Measurements from ENCODE around the gene GRAP2. TPM values are rescaled to one million over a fixed set of nuclear protein-coding genes. Genes with fewer than 3 reads are reported as not detected.

GRAP2 gene
- total RNA-seq, 1 experiment from 2014 or later = 0.42 TPM

GRCh38 chr22:39947220-39948216 is 46.6 kb downstream of the GRAP2 start:
- DNase-seq (ENCODE audit: low read depth, low spot score) = no peak
- no TSS peak for BruUV-seq (replicated peaks)
- no peak for TF ChIP-seq TCF7L2 (IDR thresholded peaks at IDR 0.05; ENCODE audit: borderline replicate concordance, extremely low read depth, insufficient read depth, insufficient read length)
- no peak for TF ChIP-seq REST (IDR thresholded peaks at IDR 0.05; ENCODE audit: low read depth)
- TF ChIP-seq, protein P1, sequence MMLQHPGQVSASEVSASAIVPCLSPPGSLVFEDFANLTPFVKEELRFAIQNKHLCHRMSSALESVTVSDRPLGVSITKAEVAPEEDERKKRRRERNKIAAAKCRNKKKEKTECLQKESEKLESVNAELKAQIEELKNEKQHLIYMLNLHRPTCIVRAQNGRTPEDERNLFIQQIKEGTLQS (IDR thresholded peaks at IDR 0.05) = no peak
- no peak for TF ChIP-seq ZNF274 (IDR thresholded peaks at IDR 0.05; ENCODE audit: low read depth, low read length)
- no peak for TF ChIP-seq SP1 (IDR thresholded peaks at IDR 0.05; ENCODE audit: low read depth)
- TF ChIP-seq ZFX (IDR thresholded peaks at IDR 0.05) = no peak
- TF ChIP-seq JUND (IDR thresholded peaks at IDR 0.05) = no peak
- Histone ChIP-seq H3K4me1 (ENCODE audit: control insufficient read depth in 1 of 2, insufficient read depth in 2 of 2, low read length in 2 of 2) (peaks cover 0 to 4% of the 10 kb centered on the region in 2 experiments; a peak in 1 of 4 replicates), H3K9ac (ENCODE audit: low read length) (no peak overlapping the region), H3K4me2 (ENCODE audit: low read length) (no peak overlapping the region), H3K4me3 (replicated peaks in 1 of 2; ENCODE audit: low read depth in 1 of 2, low read length in 2 of 2) (no peak overlapping the region), H3K36me3 (ENCODE audit: control insufficient read depth in 1 of 2, insufficient read depth in 2 of 2, low read length in 2 of 2) (no peaks in the 10 kb centered on the region), H3K9me2 (ENCODE audit: insufficient read depth) (no peaks in the 10 kb centered on the region), H3K9me3 (ENCODE audit: control insufficient read depth in 1 of 2, insufficient read depth in 1 of 2, low read depth in 1 of 2, low read length in 2 of 2) (no peaks in the 10 kb centered on the region), H3K27me3 (ENCODE audit: insufficient read depth, low read length) (no peaks in the 10 kb centered on the region), H3K79me2 (ENCODE audit: insufficient read depth, low read length) (no peaks in the 10 kb centered on the region), H3K27ac (ENCODE audit: low read depth, low read length) (no peak overlapping the region), H4K20me1 (ENCODE audit: insufficient read depth) (no peaks in the 10 kb centered on the region), H2AFZ (ENCODE audit: low read depth, low read length, poor library complexity, severe bottlenecking) (no peak overlapping the region)
- ATAC-seq = no peak
- POLR2A ChIA-PET = no interaction called here
- CTCF ChIA-PET = interaction anchor here (0.9 kb wide), 1 partner anchor 15 kb away, joined by 6 read pairs; no protein-coding TSS in a partner anchor
- intact Hi-C loops (cut with micrococcal nuclease) = no loop called here
- RAD21 ChIA-PET (ENCODE audit: low non-redundant PET in 1 of 2, low total read pairs in 2 of 2, uncharacterized antibody in 2 of 2, unreplicated experiment in 2 of 2) = no interaction called here
